ENCODE results near the gene FGF22. TPM values are rescaled to one million over a fixed set of nuclear protein-coding genes. Genes with fewer than 3 reads are reported as not detected.
A peak's percentile ranks its signal among the peaks of the same experiment; 100 is the strongest.

The FGF22 gene
- total RNA-seq, 1 donor from 2014 or later = not detected

DNA sequence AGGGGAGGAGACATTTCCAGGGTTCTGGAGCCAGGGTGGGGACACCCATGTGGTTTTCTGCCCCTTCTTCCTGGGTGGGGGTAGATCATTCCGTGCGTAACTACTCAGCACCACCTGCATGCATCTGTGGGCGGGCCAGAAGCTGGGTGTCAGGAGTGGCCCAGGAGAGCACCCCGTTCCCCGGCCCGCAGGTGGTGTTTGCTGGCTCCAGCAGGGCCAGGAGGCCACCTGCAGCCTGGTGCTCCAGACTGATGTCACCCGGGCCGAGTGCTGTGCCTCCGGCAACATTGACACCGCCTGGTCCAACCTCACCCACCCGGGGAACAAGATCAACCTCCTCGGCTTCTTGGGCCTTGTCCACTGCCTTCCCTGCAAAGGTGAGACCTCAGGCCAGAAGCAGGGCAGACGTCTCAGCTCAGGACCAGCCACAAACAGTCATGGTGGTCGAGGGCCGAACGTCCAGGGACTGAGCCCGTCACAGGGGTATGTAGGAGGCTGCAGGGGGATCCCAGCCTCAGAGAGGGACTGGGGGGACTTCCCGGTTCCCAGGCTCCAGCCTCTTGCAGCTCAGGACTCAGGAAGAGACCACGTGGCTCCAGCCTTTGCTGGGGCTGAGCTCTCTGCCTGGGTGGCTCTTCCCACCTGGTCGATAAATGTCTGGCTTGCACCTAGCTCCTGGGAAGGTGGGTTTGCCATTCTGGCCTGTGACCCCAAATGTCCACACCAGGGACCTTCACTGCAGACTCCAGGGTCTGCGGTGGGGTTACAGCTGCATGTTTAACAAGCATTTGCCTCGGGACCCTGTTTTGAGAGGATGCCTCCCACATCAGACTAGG, 38.1 kb downstream of the FGF22 start:
- FAIRE-seq (no peak), DNase-seq (ENCODE audit: low read depth) (peak; percentile 61)
- TF ChIP-seq, protein P1, sequence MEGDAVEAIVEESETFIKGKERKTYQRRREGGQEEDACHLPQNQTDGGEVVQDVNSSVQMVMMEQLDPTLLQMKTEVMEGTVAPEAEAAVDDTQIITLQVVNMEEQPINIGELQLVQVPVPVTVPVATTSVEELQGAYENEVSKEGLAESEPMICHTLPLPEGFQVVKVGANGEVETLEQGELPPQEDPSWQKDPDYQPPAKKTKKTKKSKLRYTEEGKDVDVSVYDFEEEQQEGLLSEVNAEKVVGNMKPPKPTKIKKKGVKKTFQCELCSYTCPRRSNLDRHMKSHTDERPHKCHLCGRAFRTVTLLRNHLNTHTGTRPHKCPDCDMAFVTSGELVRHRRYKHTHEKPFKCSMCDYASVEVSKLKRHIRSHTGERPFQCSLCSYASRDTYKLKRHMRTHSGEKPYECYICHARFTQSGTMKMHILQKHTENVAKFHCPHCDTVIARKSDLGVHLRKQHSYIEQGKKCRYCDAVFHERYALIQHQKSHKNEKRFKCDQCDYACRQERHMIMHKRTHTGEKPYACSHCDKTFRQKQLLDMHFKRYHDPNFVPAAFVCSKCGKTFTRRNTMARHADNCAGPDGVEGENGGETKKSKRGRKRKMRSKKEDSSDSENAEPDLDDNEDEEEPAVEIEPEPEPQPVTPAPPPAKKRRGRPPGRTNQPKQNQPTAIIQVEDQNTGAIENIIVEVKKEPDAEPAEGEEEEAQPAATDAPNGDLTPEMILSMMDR (IDR thresholded peaks at IDR 0.05; ENCODE audit: insufficient read depth, low read length, severe bottlenecking) = no peak
- Histone ChIP-seq H3K4me3 (ENCODE audit: low read depth, low read length) (peak overlapping the region; percentile 48), H3K36me3 (ENCODE audit: control insufficient read depth, insufficient read depth, low read length) (peaks cover 20% of the 10 kb centered on the region), H3K27me3 (ENCODE audit: control insufficient read depth, insufficient read depth, low read length) (no peaks in the 10 kb centered on the region)

DNA sequence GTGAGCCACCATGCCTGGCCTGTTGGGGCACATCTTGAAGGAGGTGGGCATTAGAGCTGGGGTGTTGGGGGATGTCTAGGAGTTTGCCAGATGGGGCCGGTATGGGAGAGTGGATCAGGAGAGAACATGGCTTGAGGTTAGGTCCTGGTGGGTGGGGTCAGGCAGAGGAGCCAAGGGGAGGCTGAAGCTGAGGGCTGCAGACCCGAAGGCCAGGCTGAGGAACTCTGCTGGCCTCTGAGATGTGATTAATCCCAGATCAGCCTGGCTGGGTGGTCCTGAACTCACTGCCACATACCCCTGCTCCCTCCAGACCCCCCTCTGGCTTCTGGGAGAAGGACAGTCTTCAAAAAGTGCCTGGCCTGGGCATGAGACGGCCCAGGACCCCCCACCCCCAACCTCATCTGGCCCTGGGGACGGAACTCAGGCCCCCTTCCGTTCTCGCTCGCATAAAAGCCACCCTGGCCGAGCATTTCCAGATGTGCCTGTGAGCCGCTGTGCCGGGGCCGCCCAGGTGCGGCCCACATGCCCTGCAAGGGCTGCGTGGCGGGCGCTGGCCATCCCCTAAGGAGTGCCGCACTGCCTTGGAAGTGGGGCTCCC, 39.2 kb downstream of the FGF22 start:
- Histone ChIP-seq H3K36me3 (ENCODE audit: control insufficient read depth, insufficient read depth, low read length) (peaks cover 20% of the 10 kb centered on the region), H3K4me3 (ENCODE audit: low read depth, low read length) (no peak overlapping the region), H3K27me3 (ENCODE audit: control insufficient read depth, insufficient read depth, low read length) (no peaks in the 10 kb centered on the region)
- no peak for FAIRE-seq
- TF ChIP-seq, protein P1 (IDR thresholded peaks at IDR 0.05; ENCODE audit: insufficient read depth, low read length, severe bottlenecking) = no peak
- DNase-seq (ENCODE audit: low read depth) = no peak

DNA sequence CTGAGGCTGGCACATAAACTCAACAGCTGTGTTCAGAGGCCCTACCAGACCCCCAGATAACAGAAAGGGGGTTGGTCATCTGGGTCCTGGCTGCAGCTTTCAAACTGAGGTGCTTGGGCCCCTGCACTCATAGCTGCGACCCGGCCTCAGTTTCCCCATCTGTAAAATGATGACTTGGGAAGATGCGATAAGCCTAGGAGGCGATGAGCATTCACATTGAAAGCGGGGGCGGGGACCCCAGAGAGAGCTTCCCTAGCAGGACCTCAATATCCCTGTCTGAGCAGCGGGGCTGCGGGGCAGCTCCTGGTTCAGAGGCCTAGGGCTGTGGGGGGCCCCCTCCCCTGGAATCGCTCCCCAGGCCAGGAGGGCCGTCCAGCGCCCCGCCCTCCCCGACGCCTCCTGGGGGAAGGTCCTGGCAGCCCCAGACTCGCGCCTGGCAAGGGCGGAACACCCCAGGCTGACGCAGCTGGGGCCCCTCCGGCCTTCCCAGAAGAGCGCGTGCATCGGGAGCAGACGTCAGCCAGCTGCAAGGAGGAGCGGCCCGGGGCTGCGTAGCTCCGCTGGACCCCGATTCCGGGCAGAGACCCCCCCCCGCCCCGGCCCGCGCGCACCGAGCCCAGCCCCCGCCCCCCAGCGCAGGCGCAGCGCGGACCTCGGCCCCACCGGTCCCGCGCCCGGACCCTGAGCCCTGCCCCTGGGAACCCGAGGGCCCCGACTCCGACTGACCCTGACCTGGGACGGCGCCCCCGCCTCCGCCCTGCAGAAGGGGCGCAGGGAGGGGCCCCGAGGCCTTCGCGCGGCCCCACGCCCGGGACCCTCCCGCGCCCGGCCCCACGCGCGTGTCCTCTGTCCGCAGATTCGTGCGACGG, 40.0 kb downstream of the FGF22 start:
- H3K4me3 ChIP-seq (ENCODE audit: low read depth, low read length) = peak overlapping the region; percentile 47
- no peaks in the 10 kb centered on the region for H3K27me3 ChIP-seq (ENCODE audit: control insufficient read depth, insufficient read depth, low read length)
- peak; percentile 63 for DNase-seq (ENCODE audit: low read depth)
- TF ChIP-seq, protein P1 (IDR thresholded peaks at IDR 0.05; ENCODE audit: insufficient read depth, low read length, severe bottlenecking) = no peak
- no peak for FAIRE-seq
- peaks cover 20% of the 10 kb centered on the region for H3K36me3 ChIP-seq (ENCODE audit: control insufficient read depth, insufficient read depth, low read length)

DNA sequence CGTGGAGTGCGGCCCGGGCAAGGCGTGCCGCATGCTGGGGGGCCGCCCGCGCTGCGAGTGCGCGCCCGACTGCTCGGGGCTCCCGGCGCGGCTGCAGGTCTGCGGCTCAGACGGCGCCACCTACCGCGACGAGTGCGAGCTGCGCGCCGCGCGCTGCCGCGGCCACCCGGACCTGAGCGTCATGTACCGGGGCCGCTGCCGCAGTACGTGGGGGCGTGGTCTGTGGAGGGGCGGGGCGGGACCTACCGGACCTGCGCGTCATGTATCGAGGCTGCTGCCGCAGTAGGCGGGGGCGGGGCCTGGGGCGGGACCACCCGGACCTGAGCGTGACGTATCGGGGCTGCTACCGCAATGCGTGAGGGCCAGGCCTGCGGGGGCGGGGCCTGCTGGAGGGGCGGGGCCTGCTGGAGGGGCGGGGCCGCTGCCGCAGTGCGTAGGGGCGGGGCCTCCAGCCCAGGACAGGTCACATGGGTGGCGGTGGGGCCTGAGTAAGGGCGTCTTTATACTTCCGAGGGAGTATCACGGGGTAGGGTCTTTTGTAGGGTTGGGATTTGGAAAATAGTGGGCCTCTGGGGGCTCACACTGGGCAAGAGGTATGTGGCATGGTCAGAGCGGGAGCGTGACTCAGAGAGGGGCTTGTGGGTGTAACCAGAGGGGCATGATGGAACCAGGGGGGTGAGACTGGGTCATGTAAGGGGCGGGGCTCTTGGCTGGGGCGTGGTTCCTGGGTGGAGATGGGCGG, 40.8 kb downstream of the FGF22 start:
- peak overlapping the region; percentile 47 for H3K4me3 ChIP-seq (ENCODE audit: low read depth, low read length)
- H3K36me3 ChIP-seq (ENCODE audit: control insufficient read depth, insufficient read depth, low read length) = peaks cover 20% of the 10 kb centered on the region
- H3K27me3 ChIP-seq (ENCODE audit: control insufficient read depth, insufficient read depth, low read length) = no peaks in the 10 kb centered on the region
- DNase-seq (ENCODE audit: low read depth) (peak; percentile 89), FAIRE-seq (no peak)
- TF ChIP-seq, protein P1 (IDR thresholded peaks at IDR 0.05; ENCODE audit: insufficient read depth, low read length, severe bottlenecking) = peak; percentile 57
